T1000 (cell line): ENCODE measurements around the gene ACTL6B.
A peak's percentile ranks its signal among the peaks of the same experiment; 100 is the strongest.
"Not testable (repeated sequence)": the region's sequence is repeated elsewhere in the genome, so short reads cannot be mapped to it uniquely, and the experiment has no call there.

ENCODE experiments used
- DNase-seq: peaks from one replicate; lab custom pipeline; 2025; ENCODE audit warnings: mixed read lengths; lab: John Stamatoyannopoulos, UW

ACTL6B gene

GRCh38 chr7:100655908-100656674, at the start of gene ACTL6B:
Gene ACTL6B, minus strand, starts transcription at chr7:100656448. Its CDS starts 94 bp downstream, at chr7:100656354.
- no peak for DNase-seq

- peak; percentile 70 for DNase-seq
Observed at GRCh38 chr7:100705320-100705752, 49.1 kb upstream of the ACTL6B start.

- not testable (repeated sequence) for DNase-seq
Observed at GRCh38 chr7:100701089-100701488, 44.8 kb upstream of the ACTL6B start.

- DNase-seq, result no peak
Observed at GRCh38 chr7:100699018-100699417, 42.8 kb upstream of the ACTL6B start.

- no peak for DNase-seq
Observed at GRCh38 chr7:100696123-100696521, 39.9 kb upstream of the ACTL6B start.

- no peak for DNase-seq
Observed at GRCh38 chr7:100694098-100694745, 38.0 kb upstream of the ACTL6B start, which contains the start of gene GIGYF1. Gene GIGYF1, minus strand, starts transcription at chr7:100694250. Its CDS starts 6,012 bp downstream, at chr7:100688238.

GRCh38 chr7:100693312-100694097, 37.3 kb upstream of the ACTL6B start:
- no peak for DNase-seq

- DNase-seq, result no peak
Observed at GRCh38 chr7:100692578-100692961, 36.3 kb upstream of the ACTL6B start.

- DNase-seq, result peak; percentile 38
Observed at GRCh38 chr7:100691676-100692577, 35.7 kb upstream of the ACTL6B start.

GRCh38 chr7:100689230-100690135, 33.2 kb upstream of the ACTL6B start:
- no peak for DNase-seq

GRCh38 chr7:100688326-100688860, 32.1 kb upstream of the ACTL6B start:
- DNase-seq, result no peak

- no peak for DNase-seq
Observed at GRCh38 chr7:100687751-100688300, 31.6 kb upstream of the ACTL6B start.

- no peak for DNase-seq
Observed at GRCh38 chr7:100687261-100687660, 31.0 kb upstream of the ACTL6B start.

GRCh38 chr7:100686822-100687211, 30.6 kb upstream of the ACTL6B start:
- DNase-seq, result no peak

GRCh38 chr7:100686201-100686821, 30.1 kb upstream of the ACTL6B start:
- no peak for DNase-seq

- DNase-seq, result no peak
Observed at GRCh38 chr7:100685631-100686145, 29.4 kb upstream of the ACTL6B start.

GRCh38 chr7:100685049-100685605, 28.9 kb upstream of the ACTL6B start:
- DNase-seq, result no peak

GRCh38 chr7:100684534-100685042, 28.3 kb upstream of the ACTL6B start:
- DNase-seq, result no peak
